ENCODE measurements around the gene PCYT1A.

Gene PCYT1A

GRCh38 chr3:196323691-196324090 is 36.2 kb upstream of the PCYT1A start:
- ATAC-seq (ENCODE audit: insufficient read depth, low read depth): peak; percentile 52; the same call in 1 of the 3 replicates

GRCh38 chr3:196323016-196323415 is 35.5 kb upstream of the PCYT1A start:
- H4K20me1 ChIP-seq (ENCODE audit: insufficient read depth, low read length): no peaks in the 10 kb centered on the region
- no peak for ATAC-seq (ENCODE audit: insufficient read depth, low read depth)
- no peak for TF ChIP-seq CTCF (IDR thresholded peaks at IDR 0.05; ENCODE audit: borderline replicate concordance, extremely low read depth, low read length, poor library complexity, severe bottlenecking)
- no peak for TF ChIP-seq EZH2 (IDR thresholded peaks at IDR 0.05; ENCODE audit: borderline replicate concordance, low read depth, low read length, severe bottlenecking)
- no peaks in the 10 kb centered on the region for H3K27me3 ChIP-seq (ENCODE audit: insufficient read depth, low read length, poor library complexity)
- no peak overlapping the region for H3K4me2 ChIP-seq (ENCODE audit: insufficient read depth, low read length)
- peaks cover 12% of the 10 kb centered on the region for H3K4me1 ChIP-seq (ENCODE audit: insufficient read depth, low read length)
- DNase-seq: no peak
- H3K9me3 ChIP-seq (ENCODE audit: insufficient read depth, low read length, severe bottlenecking): no peaks in the 10 kb centered on the region
- H3K79me2 ChIP-seq (ENCODE audit: insufficient read depth, low read length): peaks cover under 1% of the 10 kb centered on the region; the same call in 1 of the 2 replicates
- H3K27ac ChIP-seq (ENCODE audit: low read length): no peak overlapping the region
- H3K36me3 ChIP-seq (ENCODE audit: insufficient read depth, low read length): no peaks in the 10 kb centered on the region; the same call in 1 of the 2 replicates
- no peak overlapping the region for H3K4me3 ChIP-seq (ENCODE audit: low read depth in 1 of 2, low read length in 2 of 2)
- no peak overlapping the region for H2AFZ ChIP-seq (ENCODE audit: low read depth, low read length)
- no peak overlapping the region for H3K9ac ChIP-seq (ENCODE audit: low read depth, low read length)

More at GRCh38 chr3:196323691-196324090, 36.2 kb upstream of the PCYT1A start:
- peak; percentile 32 for TF ChIP-seq CTCF (IDR thresholded peaks at IDR 0.05; ENCODE audit: borderline replicate concordance, extremely low read depth, low read length, poor library complexity, severe bottlenecking)
- no peak for TF ChIP-seq EZH2 (IDR thresholded peaks at IDR 0.05; ENCODE audit: borderline replicate concordance, low read depth, low read length, severe bottlenecking)
- DNase-seq: no peak
- peaks cover 8% of the 10 kb centered on the region for H3K4me1 ChIP-seq (ENCODE audit: insufficient read depth, low read length)
- H2AFZ ChIP-seq (ENCODE audit: low read depth, low read length): no peak overlapping the region
- no peak overlapping the region for H3K4me2 ChIP-seq (ENCODE audit: insufficient read depth, low read length)
- H3K9ac ChIP-seq (ENCODE audit: low read depth, low read length): no peak overlapping the region
- H3K4me3 ChIP-seq (ENCODE audit: low read depth in 1 of 2, low read length in 2 of 2): no peak overlapping the region
- no peaks in the 10 kb centered on the region for H3K79me2 ChIP-seq (ENCODE audit: insufficient read depth, low read length)
- no peak overlapping the region for H3K27ac ChIP-seq (ENCODE audit: low read length)
- H4K20me1 ChIP-seq (ENCODE audit: insufficient read depth, low read length): no peaks in the 10 kb centered on the region
- no peaks in the 10 kb centered on the region for H3K27me3 ChIP-seq (ENCODE audit: insufficient read depth, low read length, poor library complexity)
- no peaks in the 10 kb centered on the region for H3K36me3 ChIP-seq (ENCODE audit: insufficient read depth, low read length)
- no peaks in the 10 kb centered on the region for H3K9me3 ChIP-seq (ENCODE audit: insufficient read depth, low read length, severe bottlenecking)

- H3K4me1 ChIP-seq (ENCODE audit: insufficient read depth, low read length): peaks cover 21% of the 10 kb centered on the region
- H3K9me3 ChIP-seq (ENCODE audit: insufficient read depth, low read length, severe bottlenecking): no peaks in the 10 kb centered on the region
- H4K20me1 ChIP-seq (ENCODE audit: insufficient read depth, low read length): no peaks in the 10 kb centered on the region
- no peak overlapping the region for H3K27ac ChIP-seq (ENCODE audit: low read length)
- H2AFZ ChIP-seq (ENCODE audit: low read depth, low read length): no peak overlapping the region
- H3K36me3 ChIP-seq (ENCODE audit: insufficient read depth, low read length): peaks cover 2% of the 10 kb centered on the region
- DNase-seq (no peak), ATAC-seq (ENCODE audit: insufficient read depth, low read depth) (no peak)
- no peak for TF ChIP-seq CTCF (IDR thresholded peaks at IDR 0.05; ENCODE audit: borderline replicate concordance, extremely low read depth, low read length, poor library complexity, severe bottlenecking)
- no peak for TF ChIP-seq EZH2 (IDR thresholded peaks at IDR 0.05; ENCODE audit: borderline replicate concordance, low read depth, low read length, severe bottlenecking)
- H3K9ac ChIP-seq (ENCODE audit: low read depth, low read length): no peak overlapping the region
- no peak overlapping the region for H3K4me3 ChIP-seq (ENCODE audit: low read depth in 1 of 2, low read length in 2 of 2)
- H3K27me3 ChIP-seq (ENCODE audit: insufficient read depth, low read length, poor library complexity): no peaks in the 10 kb centered on the region
- H3K4me2 ChIP-seq (ENCODE audit: insufficient read depth, low read length): no peak overlapping the region
- peaks cover 16% of the 10 kb centered on the region for H3K79me2 ChIP-seq (ENCODE audit: insufficient read depth, low read length)
Observed at GRCh38 chr3:196321162-196321561, 33.6 kb upstream of the PCYT1A start.

- H3K9me3 ChIP-seq (ENCODE audit: insufficient read depth, low read length, severe bottlenecking): no peaks in the 10 kb centered on the region
- H4K20me1 ChIP-seq (ENCODE audit: insufficient read depth, low read length): no peaks in the 10 kb centered on the region
- no peak overlapping the region for H3K9ac ChIP-seq (ENCODE audit: low read depth, low read length)
- H2AFZ ChIP-seq (ENCODE audit: low read depth, low read length): no peak overlapping the region
- no peak overlapping the region for H3K27ac ChIP-seq (ENCODE audit: low read length)
- H3K79me2 ChIP-seq (ENCODE audit: insufficient read depth, low read length): peaks cover 21% of the 10 kb centered on the region
- peaks cover 22% of the 10 kb centered on the region for H3K4me1 ChIP-seq (ENCODE audit: insufficient read depth, low read length)
- ATAC-seq (ENCODE audit: insufficient read depth, low read depth): no peak
- H3K4me2 ChIP-seq (ENCODE audit: insufficient read depth, low read length): no peak overlapping the region
- H3K4me3 ChIP-seq (ENCODE audit: low read depth in 1 of 2, low read length in 2 of 2): no peak overlapping the region
- peaks cover 7% of the 10 kb centered on the region for H3K36me3 ChIP-seq (ENCODE audit: insufficient read depth, low read length)
- DNase-seq: no peak
- TF ChIP-seq CTCF (IDR thresholded peaks at IDR 0.05; ENCODE audit: borderline replicate concordance, extremely low read depth, low read length, poor library complexity, severe bottlenecking) (no peak), EZH2 (IDR thresholded peaks at IDR 0.05; ENCODE audit: borderline replicate concordance, low read depth, low read length, severe bottlenecking) (no peak)
- no peaks in the 10 kb centered on the region for H3K27me3 ChIP-seq (ENCODE audit: insufficient read depth, low read length, poor library complexity)
Observed at GRCh38 chr3:196320137-196320536, 32.6 kb upstream of the PCYT1A start.

All from DND-41 (cell line).